Stomach (tissue), 4 donors: ENCODE data around the gene KIF18A.

ENCODE experiments used
- CTCF ChIP-seq, 7 experiments: fragments of 450-650 bp in 4 of 7; fragments of 200-600 bp in 3 of 7; sonication (generic) in 3 of 7; IDR thresholded peaks; one replicate each; pipeline ENCODE4 v1.5.1; 2016 to 2019; ENCODE audit warnings: antibody characterized with exemption in 7 of 7, control low read depth in 2 of 7, mild to moderate bottlenecking in 1 of 7
- EP300 ChIP-seq: sonication (generic); formaldehyde crosslinking; IDR thresholded peaks from one replicate; pipeline ENCODE4 v1.6.1; 2017; ENCODE audit warnings: antibody characterized with exemption
- POLR2A ChIP-seq, 4 donors: fragments of 450-650 bp; IDR thresholded peaks; one replicate each; pipeline ENCODE4 v1.6.1; 2016; ENCODE audit warnings: antibody characterized with exemption in 4 of 4, control low read depth in 2 of 4, mild to moderate bottlenecking in 1 of 4, moderate library complexity in 1 of 4
- POLR2AphosphoS5 ChIP-seq, 3 donors: sonication (generic); formaldehyde crosslinking; IDR thresholded peaks; one replicate each; pipeline ENCODE4 v1.6.1; 2016; ENCODE audit warnings: antibody characterized with exemption in 3 of 3

- TF ChIP-seq CTCF (IDR thresholded peaks at IDR 0.05) = no peak
- TF ChIP-seq POLR2A (IDR thresholded peaks at IDR 0.05) = no peak
- no peak for TF ChIP-seq EP300
- peak; percentile 43 to 78 (median 74) for TF ChIP-seq POLR2AphosphoS5 (IDR thresholded peaks at IDR 0.05)
These were observed 2.3 kb upstream of the KIF18A start for GRCh38 chr11:28110108-28110820.
